Inflammatory macrophage treated with lipopolysaccharide for 4 hours (primary cell): ENCODE data around the gene S100A16.
A peak's percentile ranks its signal among the peaks of the same experiment; 100 is the strongest.

Source experiments
- DNase-seq: peaks from one replicate; pipeline ENCODE4 v3.0.0-alpha.2; 2020

The S100A16 gene

DNA sequence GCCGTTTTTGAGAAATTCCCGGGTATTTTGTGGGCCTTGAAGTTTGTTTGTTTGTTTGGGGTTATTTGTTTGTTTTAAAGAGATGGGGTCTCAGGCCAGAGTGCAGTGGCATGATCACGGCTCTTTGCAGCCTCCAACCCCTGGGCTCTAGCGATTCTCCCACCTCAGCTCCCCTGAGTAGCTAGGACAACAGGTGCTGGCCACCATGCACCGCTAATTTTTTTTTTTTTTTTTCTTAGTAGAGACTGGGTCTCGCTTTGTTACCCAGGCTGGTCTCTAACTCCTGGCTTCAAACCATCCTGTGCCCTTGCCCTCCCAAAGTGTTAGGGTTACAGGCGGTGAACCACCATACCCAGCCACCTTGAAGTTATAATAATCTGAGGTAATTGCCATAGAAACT, 22.9 kb upstream of the S100A16 start:
- DNase-seq: no peak

DNA sequence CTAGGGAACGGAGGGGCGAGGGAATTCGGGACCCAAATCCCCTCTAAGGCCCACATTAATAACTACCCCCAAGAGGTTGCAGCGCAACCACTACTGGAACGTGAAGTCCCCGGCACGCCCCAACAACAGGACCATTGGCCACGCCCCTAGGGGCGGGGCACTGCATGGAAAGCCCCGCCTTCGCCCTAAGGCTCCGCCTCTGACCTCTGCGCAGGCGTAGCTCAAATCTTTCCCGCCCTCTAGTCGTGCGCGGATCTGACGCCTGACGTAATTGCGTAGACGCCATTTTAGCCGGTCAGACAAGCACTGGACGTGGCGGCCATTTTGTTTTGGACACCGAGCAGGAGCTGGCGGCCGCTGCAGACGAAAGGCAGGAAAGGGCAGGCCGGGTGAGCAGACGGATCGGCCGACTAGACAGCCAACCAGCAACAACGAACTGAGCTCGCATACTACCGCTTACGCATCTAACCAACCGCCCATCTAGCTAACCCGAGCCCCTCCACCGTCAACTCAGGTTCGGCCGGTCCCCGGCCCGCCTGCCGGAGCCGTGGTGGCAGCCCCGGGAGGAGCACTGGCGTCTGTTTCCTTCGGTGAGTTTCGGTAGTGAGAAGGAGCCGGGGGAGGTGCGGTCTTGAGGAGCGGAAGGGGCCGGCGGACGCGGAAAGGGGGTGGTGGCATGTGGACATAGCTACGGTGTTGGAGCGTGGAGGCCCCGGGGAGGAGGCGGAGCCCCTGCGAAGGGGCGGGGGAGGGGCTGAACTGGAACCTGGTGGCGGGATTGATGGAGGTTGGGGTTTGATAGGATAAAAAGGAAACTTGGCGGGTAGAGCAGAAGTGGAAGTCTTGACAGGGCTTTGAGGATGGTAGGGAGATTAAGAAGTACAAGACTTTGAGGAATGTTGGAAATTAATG, 21.1 kb upstream of the S100A16 start, which contains the start of gene CHTOP:
Gene CHTOP, plus strand, starts transcription at position 313 of the 912 bp plus-strand sequence. CDS start 2,523 bp downstream, outside the sequence.
- peak; percentile 99 for DNase-seq

DNA sequence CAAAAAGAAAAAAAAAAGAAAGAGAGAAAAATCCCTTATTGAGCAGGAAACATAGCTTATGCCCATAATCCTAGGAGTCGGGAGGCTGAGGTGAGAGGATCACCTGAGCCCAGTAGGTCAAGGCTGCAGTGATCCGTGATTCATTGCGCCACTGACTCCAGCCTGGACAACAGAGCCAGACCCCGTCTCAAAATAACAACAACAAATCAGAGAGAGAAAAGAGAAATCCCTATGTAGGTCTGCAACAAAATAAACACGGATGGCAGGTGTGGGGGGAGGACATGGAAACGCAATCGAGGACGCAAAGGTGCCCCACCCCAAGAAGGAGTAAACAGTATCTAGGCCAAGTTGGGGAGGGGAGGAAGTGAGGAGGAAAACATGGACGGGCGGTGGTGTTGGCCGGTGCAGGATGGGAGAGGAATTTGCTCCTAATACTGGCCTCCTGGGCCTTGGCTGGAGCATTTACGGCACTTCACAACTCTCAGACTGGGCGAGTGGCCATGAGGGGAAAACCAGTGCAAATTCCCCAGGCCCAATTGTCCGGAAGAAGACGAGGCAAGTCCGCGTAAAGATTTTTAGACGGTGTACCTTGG, 20.3 kb upstream of the S100A16 start:
- no peak for DNase-seq

DNA sequence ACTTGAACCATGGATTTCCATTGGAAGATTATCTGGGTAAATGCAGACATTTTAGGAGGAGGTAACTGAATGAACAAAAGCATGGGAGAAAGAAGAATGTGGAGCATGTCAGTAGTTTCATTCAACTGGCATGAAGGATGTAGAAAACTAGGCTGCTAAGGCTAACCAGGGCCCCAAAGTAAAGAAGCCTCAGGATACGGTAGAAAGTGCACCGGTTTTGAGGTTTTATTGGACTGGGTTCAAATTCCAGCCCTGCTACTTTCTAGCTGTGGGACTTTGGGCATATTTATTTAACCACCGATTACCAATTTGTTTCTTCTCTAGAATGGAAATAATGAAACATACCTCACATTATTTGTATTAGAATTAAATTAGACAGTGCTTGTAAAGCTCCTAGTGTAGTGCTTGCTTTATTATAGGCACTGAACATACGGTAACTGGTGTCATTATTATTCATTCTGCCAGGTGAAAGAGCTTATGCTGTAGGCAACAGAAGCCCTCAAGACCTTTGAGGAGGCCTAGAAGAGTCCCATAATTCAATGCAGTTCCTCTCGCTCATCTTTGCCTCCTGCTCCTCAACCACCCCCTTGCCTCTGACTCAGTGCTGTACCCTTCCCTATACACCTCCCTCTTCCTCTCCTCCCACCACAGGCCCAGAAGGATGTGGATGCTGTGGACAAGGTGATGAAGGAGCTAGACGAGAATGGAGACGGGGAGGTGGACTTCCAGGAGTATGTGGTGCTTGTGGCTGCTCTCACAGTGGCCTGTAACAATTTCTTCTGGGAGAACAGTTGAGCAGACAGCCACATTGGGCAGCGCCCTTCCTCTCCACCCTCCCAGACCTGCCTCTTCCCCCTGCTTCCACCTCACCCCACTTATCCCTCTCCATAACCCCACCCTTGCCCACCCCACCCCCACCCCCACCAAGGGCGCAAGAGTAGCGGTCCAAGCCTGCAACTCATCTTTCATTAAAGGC, 18.4 kb upstream of the S100A16 start:
- no peak for DNase-seq

DNA sequence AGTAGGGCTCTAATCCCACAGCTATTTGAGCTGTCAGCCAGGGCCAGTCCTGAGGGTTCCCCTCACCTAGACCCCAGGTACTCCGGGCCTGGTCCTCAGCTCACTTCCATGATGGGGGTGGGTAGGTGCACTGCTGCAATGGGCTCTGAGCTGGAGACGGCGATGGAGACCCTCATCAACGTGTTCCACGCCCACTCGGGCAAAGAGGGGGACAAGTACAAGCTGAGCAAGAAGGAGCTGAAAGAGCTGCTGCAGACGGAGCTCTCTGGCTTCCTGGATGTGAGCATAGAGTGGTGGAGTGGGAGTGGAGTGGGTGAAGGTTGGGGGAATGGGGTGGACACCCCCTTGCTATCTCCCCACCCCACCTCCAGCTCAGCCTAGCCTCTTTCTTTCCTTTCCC, 17.4 kb upstream of the S100A16 start:
- DNase-seq: no peak

DNA sequence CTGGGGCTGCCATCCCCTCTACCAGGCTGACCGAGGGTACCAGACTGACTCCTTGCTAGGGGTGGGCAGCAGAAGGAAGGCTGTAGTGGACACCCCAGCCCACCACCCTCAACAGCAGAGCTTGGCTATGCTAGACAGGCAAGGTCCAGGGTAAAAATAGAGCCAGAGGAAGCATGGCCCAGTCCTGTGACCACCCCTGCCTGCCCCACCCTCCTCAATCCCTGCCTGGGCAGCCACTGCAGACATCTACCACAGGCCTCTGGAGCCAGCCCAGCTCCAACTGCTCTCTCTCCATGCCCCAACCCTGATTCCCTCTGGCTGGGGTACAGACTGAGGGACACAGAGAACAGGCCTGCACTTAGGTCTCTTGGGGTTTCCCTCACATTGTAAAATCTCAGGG, 17.0 kb upstream of the S100A16 start:
- DNase-seq: no peak

DNA sequence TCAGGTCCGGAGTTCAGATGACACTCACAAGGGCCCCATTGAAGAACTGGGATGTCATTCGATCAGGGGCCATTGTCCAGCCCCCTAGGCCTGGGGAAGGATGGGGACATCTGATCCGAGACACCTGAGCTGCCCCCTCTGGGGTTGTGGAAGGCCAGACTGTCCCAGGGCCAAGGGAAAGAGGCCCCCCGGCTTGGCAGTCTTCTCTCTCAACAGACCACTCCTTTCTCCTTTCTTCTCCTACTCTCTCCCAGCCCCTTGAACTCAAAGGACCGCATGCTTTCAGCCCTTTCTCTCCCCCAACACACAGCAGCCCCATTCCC, 16.4 kb upstream of the S100A16 start:
- DNase-seq: no peak

DNA sequence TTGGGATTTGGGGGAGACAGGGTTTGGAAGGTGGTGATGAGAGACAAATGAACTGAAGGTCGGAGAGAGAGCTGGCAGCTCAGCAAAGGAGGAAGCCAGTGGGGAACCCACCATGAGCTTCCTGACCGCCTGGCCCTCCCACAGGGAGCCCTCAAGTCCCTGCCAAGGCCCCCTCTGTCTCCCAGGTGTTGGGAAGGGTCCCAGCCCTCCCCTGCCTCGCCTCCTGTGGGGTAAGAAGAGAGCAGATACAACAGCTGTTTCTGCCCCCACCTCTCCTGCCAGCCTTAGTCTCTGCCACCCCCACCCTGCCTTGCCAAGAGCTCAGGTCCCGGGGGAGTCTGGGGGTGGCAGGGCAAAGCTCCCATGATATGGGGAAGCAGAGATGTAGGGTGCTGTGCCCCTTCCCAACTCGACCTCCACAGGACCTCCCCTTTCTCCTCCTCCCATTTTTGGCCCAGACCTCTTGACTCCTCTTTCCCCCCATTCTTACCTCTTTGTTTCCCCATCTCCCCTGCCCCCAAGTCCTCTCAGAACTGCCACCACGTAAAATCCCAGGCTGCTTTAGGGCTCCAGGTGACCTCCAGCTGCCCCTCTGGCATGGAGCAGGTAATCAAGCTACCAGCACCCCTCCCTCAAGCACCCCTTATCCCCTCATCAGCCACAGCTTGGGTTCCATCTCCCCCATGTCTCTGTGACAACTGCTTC, 15.9 kb upstream of the S100A16 start:
- no peak for DNase-seq

DNA sequence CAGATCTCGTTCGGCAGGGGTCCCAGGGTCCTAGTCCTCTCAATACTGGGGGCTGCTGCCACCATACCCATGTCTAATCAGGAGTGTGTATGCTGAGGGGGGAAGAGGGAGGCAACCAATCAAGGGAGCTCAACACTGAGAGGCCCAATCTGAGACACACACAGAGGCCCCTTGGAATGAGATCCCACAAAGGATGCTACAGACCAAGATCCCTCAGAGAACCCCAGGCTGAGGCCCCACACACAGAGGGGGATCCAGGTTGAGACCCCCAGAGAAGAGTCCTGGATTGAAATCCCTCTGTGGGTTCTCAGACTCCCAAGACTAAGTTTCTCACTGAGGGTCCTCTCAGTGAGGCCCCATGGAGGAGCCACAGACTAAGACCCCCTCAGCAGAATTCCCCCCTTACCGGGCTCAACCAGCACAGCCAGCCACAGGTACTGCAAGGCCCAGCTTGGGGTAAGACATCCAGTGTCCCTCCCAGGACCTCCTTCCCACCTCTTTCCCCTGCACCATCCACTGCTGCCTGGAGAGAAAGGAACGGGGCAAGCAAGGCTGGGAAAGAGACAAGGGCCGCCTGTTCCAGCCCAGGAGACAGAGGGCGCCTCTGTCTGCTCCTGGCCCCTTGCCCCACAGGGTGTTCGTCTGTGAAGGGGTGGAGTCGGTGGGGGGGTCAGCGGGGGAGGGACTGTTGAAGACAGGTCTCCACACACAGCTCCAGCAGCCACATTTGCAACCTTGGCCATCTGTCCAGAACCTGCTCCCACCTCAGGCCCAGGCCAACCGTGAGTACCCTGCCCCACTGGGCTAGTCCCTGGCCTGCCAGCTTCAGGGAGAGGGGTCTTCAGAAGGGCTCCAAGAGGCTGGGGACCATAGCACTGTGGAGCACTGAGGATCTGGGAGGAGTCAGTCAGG, 15.0 kb upstream of the S100A16 start, which contains the start of gene S100A1:
Gene S100A1, plus strand, starts transcription at position 720 of the 912 bp plus-strand sequence. CDS start 2,088 bp downstream, outside the sequence.
- DNase-seq: no peak

DNA sequence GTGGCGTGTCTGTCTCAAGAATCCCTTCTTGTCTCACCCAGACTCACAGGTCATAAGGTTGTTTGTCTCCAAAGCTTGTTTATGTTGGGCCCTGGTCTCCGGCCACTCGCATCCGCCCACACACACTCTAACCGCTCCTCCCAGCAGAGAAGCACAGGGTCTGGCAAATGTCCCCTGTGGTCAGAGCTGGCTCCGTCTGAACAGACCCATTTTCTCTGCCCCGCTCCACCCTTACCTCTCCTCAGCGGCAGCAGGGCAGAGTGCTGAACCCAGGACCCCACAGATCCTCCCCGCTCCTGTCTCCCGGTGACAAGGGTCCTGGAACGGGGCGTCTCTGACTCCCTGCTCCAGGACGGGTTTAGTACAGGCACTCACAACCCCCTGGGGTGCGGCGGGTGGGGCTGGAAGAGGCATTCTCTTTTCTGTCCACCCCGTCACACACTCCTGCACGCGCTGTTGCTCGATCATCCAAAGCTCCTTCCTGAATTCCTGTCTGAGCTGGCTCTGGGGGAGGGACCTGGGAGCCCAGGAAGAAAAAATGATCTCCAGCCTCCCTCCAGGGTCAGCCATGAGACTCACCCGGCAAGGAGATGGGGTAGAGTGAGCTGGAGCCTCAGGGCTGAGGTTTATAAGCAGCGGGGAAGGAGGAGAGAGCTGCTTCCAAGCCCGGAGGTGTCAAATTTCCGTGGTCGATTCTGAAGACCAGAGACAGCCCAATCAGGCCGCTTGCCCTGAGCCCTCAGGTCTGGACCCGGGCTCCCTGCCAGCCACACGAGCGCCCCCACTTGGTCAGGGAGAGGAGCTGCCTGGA, 14.2 kb upstream of the S100A16 start, which contains the start of gene S100A13:
Gene S100A13, minus strand, starts transcription at position 602 of the 811 bp plus-strand sequence. CDS start 1,033 bp downstream, outside the sequence.
- peak; percentile 21 for DNase-seq

DNA sequence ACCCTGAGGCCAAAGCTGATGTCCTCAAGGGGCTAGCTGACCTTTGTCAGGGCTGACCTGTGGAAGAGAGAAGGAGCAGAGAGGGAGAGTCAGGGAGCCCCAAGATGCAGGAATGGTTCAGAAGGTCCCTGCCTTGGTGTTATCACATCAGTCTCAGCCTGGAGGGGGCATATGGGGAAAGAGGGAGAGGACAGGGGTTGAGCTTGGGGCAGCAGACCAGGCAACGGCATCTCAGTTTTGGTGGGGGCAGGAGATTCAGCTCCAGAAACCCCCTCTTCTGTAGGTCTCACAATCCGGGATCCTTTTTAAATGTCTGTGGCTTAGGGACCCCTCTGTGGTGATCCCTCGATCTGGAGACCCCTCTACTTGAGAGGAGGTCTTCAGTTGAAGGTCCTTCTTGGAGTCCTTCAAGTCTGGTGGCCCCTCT, 13.6 kb upstream of the S100A16 start:
- DNase-seq: no peak

DNA sequence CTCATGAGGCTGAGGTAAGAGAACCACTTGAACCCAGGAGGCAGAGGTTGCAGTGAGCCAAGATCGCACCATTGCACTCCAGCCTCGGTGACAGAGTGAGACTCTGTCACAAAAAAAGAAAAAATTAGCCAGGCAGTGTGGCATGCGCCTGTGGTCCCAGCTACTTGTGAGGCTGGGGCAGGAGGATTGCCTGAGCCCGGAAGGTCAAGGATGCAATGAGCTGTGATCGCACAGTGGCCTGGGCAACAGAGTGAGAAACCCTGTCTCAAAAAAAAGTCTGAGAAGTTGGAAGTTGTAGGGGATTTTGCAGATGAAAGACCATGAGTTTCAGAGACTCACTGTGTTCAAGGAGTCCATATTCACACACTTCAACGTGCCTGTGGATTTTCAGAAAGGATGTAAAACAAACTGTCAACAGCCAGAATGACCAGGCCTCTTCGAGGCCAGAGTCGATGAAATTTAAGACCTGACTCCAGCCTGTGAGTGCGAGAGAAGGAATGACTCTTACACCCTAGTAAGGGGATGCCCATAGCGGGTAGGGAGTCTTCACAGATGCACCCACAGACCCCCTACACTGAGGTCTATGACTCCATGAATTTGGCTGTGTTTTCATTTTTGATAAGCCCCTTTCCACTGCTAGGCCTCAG, 12.2 kb upstream of the S100A16 start:
- no peak for DNase-seq

DNA sequence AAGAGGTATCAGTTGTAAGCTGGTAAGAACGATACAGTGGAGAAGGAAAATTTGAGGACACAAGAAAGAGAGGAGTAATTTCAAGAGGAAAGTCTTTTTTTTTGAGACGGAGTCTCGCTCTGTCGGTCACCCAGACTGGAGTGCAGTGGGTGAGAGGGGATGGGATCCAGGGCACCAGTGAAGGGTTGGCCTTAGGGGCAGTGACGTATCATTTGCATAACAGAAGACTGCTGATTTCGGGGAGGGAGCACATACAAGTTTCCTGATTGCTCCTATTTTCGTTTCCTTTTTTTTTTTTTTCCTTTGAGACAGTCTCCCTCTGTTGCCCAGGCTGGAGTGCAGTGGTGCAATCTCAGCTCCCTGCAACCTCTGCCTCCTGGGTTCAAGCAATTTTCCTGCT, 10.2 kb upstream of the S100A16 start:
- peak; percentile 89 for DNase-seq

DNA sequence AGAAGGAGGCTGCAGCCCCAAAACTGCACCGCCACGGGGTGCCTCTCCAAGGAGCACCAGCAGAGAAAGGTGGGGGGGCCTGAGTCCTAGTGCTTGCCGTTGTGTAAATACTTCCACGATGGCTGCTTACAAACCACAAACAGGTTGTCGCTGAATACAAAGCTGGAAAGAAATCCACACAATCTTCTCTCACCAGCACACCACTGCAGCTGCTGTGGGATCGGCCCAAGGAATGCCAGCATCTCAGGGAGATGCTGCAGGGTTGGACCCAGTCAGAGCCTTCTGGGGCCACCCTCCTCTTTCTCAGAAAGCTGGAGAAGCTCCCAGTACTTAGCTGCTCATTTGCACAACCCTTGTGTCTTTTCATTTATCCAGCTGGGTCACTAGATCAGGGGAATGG, 6.2 kb upstream of the S100A16 start:
- DNase-seq: no peak

DNA sequence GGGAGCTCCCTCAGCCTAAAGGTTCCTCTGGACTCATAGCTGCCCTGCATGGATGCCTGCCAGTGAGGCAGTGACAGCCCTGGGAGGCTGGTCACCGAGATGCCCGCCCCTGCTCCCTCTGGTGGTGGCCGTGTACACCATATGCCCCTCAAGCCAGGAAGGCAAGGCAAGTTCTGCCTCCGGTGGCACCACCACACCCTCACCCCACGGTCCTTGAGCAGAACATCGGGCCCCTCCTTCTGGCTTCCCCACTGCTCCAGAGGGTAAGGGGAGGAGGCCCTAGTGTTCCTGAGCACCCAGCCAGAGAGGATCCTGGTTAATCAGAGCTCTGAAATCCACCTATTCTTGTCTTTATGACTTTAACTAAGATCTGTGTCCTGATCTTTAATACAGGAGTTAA, 4.7 kb upstream of the S100A16 start:
- DNase-seq: peak; percentile 77

DNA sequence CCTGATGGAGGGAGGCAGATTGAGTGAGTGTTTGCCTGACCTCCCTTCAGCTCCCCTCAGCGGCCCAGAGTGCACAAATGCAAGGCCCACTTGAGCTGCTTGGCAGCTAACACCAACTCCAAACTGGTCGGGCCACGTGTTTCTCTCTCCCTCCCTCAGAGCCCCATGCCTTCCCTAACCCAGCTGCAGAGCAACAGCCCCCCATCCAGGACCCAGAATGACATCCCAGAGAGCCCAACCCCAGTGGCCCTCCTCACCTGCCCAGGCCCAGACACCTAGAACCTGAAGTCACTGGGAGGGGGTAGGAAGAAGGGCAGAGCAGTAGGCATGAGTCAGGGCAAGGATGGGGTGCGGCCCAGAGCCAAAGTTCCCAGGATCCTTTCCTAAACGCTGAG, 4.0 kb upstream of the S100A16 start:
- no peak for DNase-seq

DNA sequence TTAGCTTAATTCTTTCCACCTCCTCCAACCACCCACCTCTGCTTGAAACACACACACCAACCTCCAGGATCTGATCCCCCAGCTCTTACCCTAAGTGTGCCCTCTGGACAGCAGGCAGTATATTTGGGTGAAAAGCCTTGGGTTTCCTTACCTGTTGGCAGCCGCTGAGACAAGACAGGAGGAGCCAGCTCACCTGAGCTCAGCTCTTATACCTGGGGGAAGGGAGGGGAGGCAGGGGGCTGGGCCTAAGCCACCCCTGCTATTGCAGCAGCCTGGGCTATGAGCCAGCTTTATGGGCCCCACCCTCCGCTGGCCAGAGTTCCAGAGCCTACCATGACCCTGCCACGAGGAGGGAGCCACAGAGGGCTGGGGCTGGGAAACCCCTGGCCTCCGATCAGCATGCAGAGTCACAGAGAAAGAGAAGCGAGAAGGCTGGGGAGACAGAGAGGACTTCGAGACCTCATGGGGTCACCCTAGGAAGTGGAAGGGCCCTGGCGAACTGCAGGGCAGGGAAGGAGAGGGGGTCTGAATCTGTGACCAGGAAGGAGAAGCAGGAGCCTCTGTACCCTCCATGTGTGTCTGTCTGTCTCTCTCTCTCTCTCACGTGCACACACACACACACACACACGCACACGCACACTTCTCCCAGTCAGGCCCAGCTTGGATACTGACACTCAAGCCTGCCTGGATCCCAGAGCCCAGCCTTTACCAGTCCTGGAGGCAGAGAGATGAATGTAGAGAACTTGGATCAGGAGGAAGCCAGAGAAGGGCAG, 3.4 kb upstream of the S100A16 start, which contains the start of gene S100A14:
Gene S100A14, minus strand, starts transcription at position 182 of the 773 bp plus-strand sequence. CDS start 467 bp downstream, outside the sequence.
- DNase-seq: peak; percentile 36

DNA sequence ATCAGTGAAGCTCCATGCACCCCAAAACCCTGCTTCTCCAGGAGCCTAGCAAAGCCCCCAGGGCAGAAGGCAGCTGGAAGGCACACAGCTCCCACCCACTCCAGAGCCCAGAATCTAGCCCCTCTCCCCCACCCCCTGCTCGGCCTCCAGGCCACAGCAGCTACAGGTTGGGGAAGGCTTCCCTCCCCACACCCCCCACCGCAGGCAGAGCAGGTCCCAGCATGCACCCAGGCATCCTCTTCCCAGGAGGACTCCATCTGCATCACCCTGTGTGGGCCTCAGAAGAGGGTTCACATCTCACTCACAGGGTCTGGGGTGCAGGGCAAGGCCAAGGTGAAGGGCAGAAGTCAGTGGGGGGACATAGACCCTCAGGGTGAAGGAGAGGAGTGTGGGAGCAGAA, 2.5 kb upstream of the S100A16 start:
- no peak for DNase-seq

DNA sequence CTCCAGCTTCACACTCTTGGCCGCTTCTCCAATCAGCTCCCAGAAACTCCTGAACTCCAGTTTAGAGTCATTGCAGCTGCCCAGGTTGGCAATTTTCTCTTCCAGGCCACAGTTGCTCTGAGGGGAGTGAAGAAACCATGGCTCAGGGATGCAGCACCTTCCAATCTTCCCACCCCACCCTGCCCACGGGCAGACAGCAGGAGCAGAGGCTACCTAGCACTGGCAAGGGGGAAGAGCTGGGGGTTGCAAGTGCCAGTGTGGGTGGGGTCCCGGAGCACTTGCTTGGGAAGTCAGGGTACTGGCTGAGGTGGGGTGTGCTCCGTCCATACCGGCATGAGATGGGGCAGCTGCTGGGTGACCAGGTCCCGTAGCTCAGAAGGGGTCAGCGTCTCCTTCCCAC, 2.0 kb upstream of the S100A16 start:
- DNase-seq: no peak
